SU-DHL-6 (cell line): ENCODE results near the gene DLL1.
"Not testable (repeated sequence)": the region's sequence is repeated elsewhere in the genome, so short reads cannot be mapped to it uniquely, and the experiment has no call there.

Experiments
- H2AFZ ChIP-seq: fragments of 200-600 bp; sonication (generic); 2 replicates; pipeline ENCODE4 v1.6.1; 2014; ENCODE audit warnings: low read depth, mild to moderate bottlenecking, moderate library complexity, mixed read lengths, antibody characterized with exemption, low read length; ENCODE audit not compliant: severe bottlenecking
- H3F3A ChIP-seq: fragments of 200-600 bp; shearing (Covaris generic); 2 replicates; pipeline ENCODE4 v1.6.0; 2016; ENCODE audit warnings: antibody characterized with exemption, mild to moderate bottlenecking; ENCODE audit not compliant: insufficient read depth
- H3K27ac ChIP-seq: fragments of 200-600 bp; sonication (generic); 2 replicates; pipeline ENCODE4 v1.5.1; 2016; ENCODE audit warnings: low read depth, mild to moderate bottlenecking, low read length, moderate library complexity, mixed read lengths
- H3K27me3 ChIP-seq: fragments of 200-600 bp; sonication (generic), shearing (Covaris generic); 2 replicates; pipeline ENCODE4 v1.6.0; 2014; ENCODE audit warnings: mild to moderate bottlenecking, low read length
- H3K36me3 ChIP-seq: fragments of 200-600 bp; sonication (generic); 2 replicates; pipeline ENCODE4 v1.6.1; 2014; ENCODE audit warnings: mild to moderate bottlenecking, low read length, mixed read lengths
- H3K4me2 ChIP-seq: fragments of 300-600, 200-600 bp; shearing (Covaris generic), sonication (generic); 2 replicates; pipeline ENCODE4 v1.6.0; 2014; ENCODE audit warnings: low read length, low read depth, mild to moderate bottlenecking; ENCODE audit not compliant: poor library complexity, severe bottlenecking
- H3K4me3 ChIP-seq: fragments of 200-600 bp; sonication (generic); 2 replicates; pipeline ENCODE4 v1.5.1; 2014; ENCODE audit warnings: antibody characterized with exemption, low read length, mild to moderate bottlenecking, mixed read lengths; ENCODE audit not compliant: insufficient read depth, poor library complexity, severe bottlenecking
- H3K79me2 ChIP-seq: fragments of 200-600 bp; sonication (generic); 2 replicates; pipeline ENCODE4 v1.6.1; 2014; ENCODE audit warnings: mild to moderate bottlenecking, low read length, moderate library complexity; ENCODE audit not compliant: insufficient read depth
- H3K9ac ChIP-seq: fragments of 200-600 bp; sonication (generic); 2 replicates; pipeline ENCODE4 v1.7.0; 2014; ENCODE audit warnings: mild to moderate bottlenecking, low read length
- H3K9me2 ChIP-seq: fragments of 200-600 bp; sonication (generic); replicated peaks from 2 replicates; pipeline ENCODE4 v1.6.1; 2014; ENCODE audit warnings: low read length; ENCODE audit not compliant: insufficient read depth
- H3K9me3 ChIP-seq: fragments of 200-600 bp; sonication (generic); 2 replicates; pipeline ENCODE4 v1.6.1; 2014; ENCODE audit warnings: low read length, mixed read lengths; ENCODE audit not compliant: insufficient read depth
- H4K20me1 ChIP-seq: fragments of 200-600 bp; sonication (generic); 2 replicates; pipeline ENCODE4 v1.6.1; 2014; ENCODE audit warnings: low read depth, mild to moderate bottlenecking, antibody characterized with exemption, low read length, moderate library complexity, mixed read lengths
- CTCF ChIP-seq: fragments of 200-600 bp; sonication (generic); IDR thresholded peaks from one replicate; pipeline ENCODE4 v1.5.1; 2017; ENCODE audit warnings: antibody characterized with exemption, mild to moderate bottlenecking, low read length, moderate library complexity; ENCODE audit not compliant: insufficient read depth, poor library complexity, severe bottlenecking
- EZH2phosphoT487 ChIP-seq: fragments of 200-600 bp; sonication (generic), shearing (Covaris generic); conservative IDR thresholded peaks from 2 replicates; pipeline ENCODE4 v1.6.1; 2018; ENCODE audit warnings: mild to moderate bottlenecking, antibody characterized with exemption, low read length, moderate library complexity, mixed read lengths

The DLL1 gene

GRCh38 chr6:170267688-170268087, 23.2 kb downstream of the DLL1 start:
- no peaks in the 10 kb centered on the region for H4K20me1 ChIP-seq
- H2AFZ ChIP-seq, result no peak overlapping the region
- no peaks in the 10 kb centered on the region for H3K36me3 ChIP-seq
- H3K4me2 ChIP-seq, result no peak overlapping the region
- H3F3A ChIP-seq, result no peaks in the 10 kb centered on the region
- no peaks in the 10 kb centered on the region for H3K27me3 ChIP-seq
- no peaks in the 10 kb centered on the region for H3K9me2 ChIP-seq
- no peak overlapping the region for H3K4me3 ChIP-seq
- no peaks in the 10 kb centered on the region for H3K79me2 ChIP-seq
- TF ChIP-seq CTCF, result no peak
- TF ChIP-seq EZH2phosphoT487, result no peak
- no peaks in the 10 kb centered on the region for H3K9me3 ChIP-seq
- no peak overlapping the region for H3K27ac ChIP-seq
- H3K9ac ChIP-seq, result no peak overlapping the region

- TF ChIP-seq EZH2phosphoT487 (no peak), CTCF (no peak)
- Histone ChIP-seq H3K4me3 (no peak overlapping the region), H3K9ac (no peak overlapping the region), H3K27ac (no peak overlapping the region), H3K36me3 (no peaks in the 10 kb centered on the region), H3K9me3 (no peaks in the 10 kb centered on the region), H3K79me2 (no peaks in the 10 kb centered on the region), H3K27me3 (no peaks in the 10 kb centered on the region), H2AFZ (no peak overlapping the region), H3K4me2 (no peak overlapping the region), H3K9me2 (no peaks in the 10 kb centered on the region), H4K20me1 (no peaks in the 10 kb centered on the region), H3F3A (no peaks in the 10 kb centered on the region)
These were observed 24.6 kb downstream of the DLL1 start for GRCh38 chr6:170266061-170266825.

GRCh38 chr6:170265655-170266054, 25.2 kb downstream of the DLL1 start:
- no peaks in the 10 kb centered on the region for H3K79me2 ChIP-seq
- no peaks in the 10 kb centered on the region for H4K20me1 ChIP-seq
- no peaks in the 10 kb centered on the region for H3K27me3 ChIP-seq
- TF ChIP-seq EZH2phosphoT487 (no peak), CTCF (no peak)
- H3K9ac ChIP-seq, result no peak overlapping the region
- H2AFZ ChIP-seq, result no peak overlapping the region
- no peak overlapping the region for H3K4me2 ChIP-seq
- H3K27ac ChIP-seq, result no peak overlapping the region
- no peaks in the 10 kb centered on the region for H3K9me2 ChIP-seq
- no peaks in the 10 kb centered on the region for H3K36me3 ChIP-seq
- no peaks in the 10 kb centered on the region for H3K9me3 ChIP-seq
- H3F3A ChIP-seq, result no peaks in the 10 kb centered on the region
- H3K4me3 ChIP-seq, result no peak overlapping the region

- not testable (repeated sequence) for H3K9ac ChIP-seq, H3K27me3 ChIP-seq, H3K79me2 ChIP-seq, H3F3A ChIP-seq, H3K27ac ChIP-seq, H3K36me3 ChIP-seq, H3K9me3 ChIP-seq, H3K4me2 ChIP-seq, H3K4me3 ChIP-seq, H3K9me2 ChIP-seq, H4K20me1 ChIP-seq, H2AFZ ChIP-seq
These were observed 26.2 kb downstream of the DLL1 start for GRCh38 chr6:170264644-170265043.
